ENCODE data around the gene MBP. TPM values are rescaled to one million over a fixed set of nuclear protein-coding genes. Genes with fewer than 3 reads are reported as not detected.

The MBP gene
- total and polyA plus RNA-seq, 2 donors (not counting 3 experiments of a cell fraction or from before 2014, with no cell fraction given), result 1.7 to 2.3 TPM

GRCh38 chr18:77167251-77167650 lies 34.7 kb upstream of the MBP start:
- FAIRE-seq (no peak), DNase-seq (ENCODE audit: low read depth, low spot score) (no peak)
- TF ChIP-seq FOS (IDR thresholded peaks at IDR 0.05; ENCODE audit: borderline replicate concordance, insufficient read depth, low read length), result no peak
- no peak for TF ChIP-seq MAX (IDR thresholded peaks at IDR 0.05; ENCODE audit: insufficient read depth, insufficient read length)
- no peak for TF ChIP-seq MYC (IDR thresholded peaks at IDR 0.05; ENCODE audit: low read depth, low read length)
- TF ChIP-seq POLR2AphosphoS5 (IDR thresholded peaks at IDR 0.05; ENCODE audit: insufficient read depth, low read depth, low read length), result no peak
- no peak for TF ChIP-seq GATA2 (IDR thresholded peaks at IDR 0.05; ENCODE audit: insufficient read depth, insufficient read length, low read depth, low read length)
- no peak for TF ChIP-seq JUN (IDR thresholded peaks at IDR 0.05; ENCODE audit: borderline replicate concordance, insufficient read depth, insufficient read length, low read depth)
- no peak for TF ChIP-seq EZH2 (IDR thresholded peaks at IDR 0.05; ENCODE audit: borderline replicate concordance, low read depth, low read length, severe bottlenecking)
- TF ChIP-seq, protein P1, sequence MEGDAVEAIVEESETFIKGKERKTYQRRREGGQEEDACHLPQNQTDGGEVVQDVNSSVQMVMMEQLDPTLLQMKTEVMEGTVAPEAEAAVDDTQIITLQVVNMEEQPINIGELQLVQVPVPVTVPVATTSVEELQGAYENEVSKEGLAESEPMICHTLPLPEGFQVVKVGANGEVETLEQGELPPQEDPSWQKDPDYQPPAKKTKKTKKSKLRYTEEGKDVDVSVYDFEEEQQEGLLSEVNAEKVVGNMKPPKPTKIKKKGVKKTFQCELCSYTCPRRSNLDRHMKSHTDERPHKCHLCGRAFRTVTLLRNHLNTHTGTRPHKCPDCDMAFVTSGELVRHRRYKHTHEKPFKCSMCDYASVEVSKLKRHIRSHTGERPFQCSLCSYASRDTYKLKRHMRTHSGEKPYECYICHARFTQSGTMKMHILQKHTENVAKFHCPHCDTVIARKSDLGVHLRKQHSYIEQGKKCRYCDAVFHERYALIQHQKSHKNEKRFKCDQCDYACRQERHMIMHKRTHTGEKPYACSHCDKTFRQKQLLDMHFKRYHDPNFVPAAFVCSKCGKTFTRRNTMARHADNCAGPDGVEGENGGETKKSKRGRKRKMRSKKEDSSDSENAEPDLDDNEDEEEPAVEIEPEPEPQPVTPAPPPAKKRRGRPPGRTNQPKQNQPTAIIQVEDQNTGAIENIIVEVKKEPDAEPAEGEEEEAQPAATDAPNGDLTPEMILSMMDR (IDR thresholded peaks at IDR 0.05; ENCODE audit: extremely low read depth in 1 of 2, insufficient read depth in 1 of 2, low read depth in 1 of 2, low read length in 2 of 2), result no peak
- no peak for TF ChIP-seq POLR2A (IDR thresholded peaks at IDR 0.05; ENCODE audit: low read depth, low read length)
- Histone ChIP-seq H4K20me1 (replicated peaks; ENCODE audit: control insufficient read depth, extremely low read depth, insufficient read depth, low read length) (no peaks in the 10 kb centered on the region), H3K27ac (ENCODE audit: insufficient read depth, low read depth, low read length) (no peak overlapping the region), H3K27me3 (ENCODE audit: control insufficient read depth in 2 of 2, insufficient read depth in 2 of 2, low read length in 2 of 2) (no peaks in the 10 kb centered on the region), H3K9me3 (replicated peaks; ENCODE audit: control insufficient read depth, insufficient read depth, low read length) (no peaks in the 10 kb centered on the region), H2AFZ (ENCODE audit: low read depth, low read length) (no peak overlapping the region), H3K4me3 (replicated peaks in 1 of 3; ENCODE audit: insufficient read depth in 1 of 3, low read depth in 1 of 3, low read length in 3 of 3) (no peak overlapping the region), H3K36me3 (ENCODE audit: control insufficient read depth in 2 of 2, extremely low read depth in 1 of 2, insufficient read depth in 2 of 2, low read length in 2 of 2) (no peaks in the 10 kb centered on the region), H3K79me2 (ENCODE audit: control insufficient read depth, insufficient read depth, low read length) (no peaks in the 10 kb centered on the region), H3K9ac (replicated peaks; ENCODE audit: extremely low read depth, insufficient read depth, low read length) (no peak overlapping the region), H3K4me2 (ENCODE audit: insufficient read depth, low read length) (no peak overlapping the region), H3K4me1 (ENCODE audit: control insufficient read depth, extremely low read depth, insufficient read depth, low read length) (no peaks in the 10 kb centered on the region), H3K9me1 (replicated peaks; ENCODE audit: control insufficient read depth, extremely low read depth, insufficient read depth, low read length) (no peaks in the 10 kb centered on the region)
- intact Hi-C loops (cut with micrococcal nuclease) (no loop called here), dilution Hi-C loops (cut with MboI; ENCODE audit: extremely low pct_ligation_motif_present, low sequenced_read_pairs) (no loop called here)
- CTCF ChIA-PET, result interaction anchor here (1.2 to 1.7 kb wide), 2 partner anchors 13 to 14 kb away, joined by 3 to 4 read pairs; no protein-coding TSS in a partner anchor
- BruUV-seq (replicated peaks), result no TSS peak
- POLR2A ChIA-PET, result no interaction called here

Data from endothelial cell of umbilical vein (primary cell).